Measurements from ENCODE around the gene HCFC1. TPM values are rescaled to one million over a fixed set of nuclear protein-coding genes. Genes with fewer than 3 reads are reported as not detected.

The HCFC1 gene
- total RNA-seq, 1 experiment from 2014 or later, result 137 TPM

- Histone ChIP-seq H3K27me3 (replicated peaks; ENCODE audit: insufficient read depth, low read depth, low read length, poor library complexity) (no peaks in the 10 kb centered on the region), H3K27ac (ENCODE audit: low read depth, low read length, poor library complexity, severe bottlenecking) (no peak overlapping the region), H3K36me3 (ENCODE audit: insufficient read depth, low read length, poor library complexity, severe bottlenecking) (no peaks in the 10 kb centered on the region), H3K4me3 (ENCODE audit: low read depth, low read length, poor library complexity, severe bottlenecking) (no peak overlapping the region), H3K4me1 (ENCODE audit: insufficient read depth, low read length, poor library complexity, severe bottlenecking) (no peaks in the 10 kb centered on the region), H3K9me3 (ENCODE audit: low read depth, low read length, poor library complexity, severe bottlenecking) (no peaks in the 10 kb centered on the region)
- ChIA-PET CTCF (no interaction called here), POLR2A (ENCODE audit: low non-redundant PET) (no interaction called here)
- no peak for TF ChIP-seq EZH2 (IDR thresholded peaks at IDR 0.05; ENCODE audit: borderline replicate concordance, low read depth, low read length, poor library complexity, severe bottlenecking)
- TF ChIP-seq, protein P1, sequence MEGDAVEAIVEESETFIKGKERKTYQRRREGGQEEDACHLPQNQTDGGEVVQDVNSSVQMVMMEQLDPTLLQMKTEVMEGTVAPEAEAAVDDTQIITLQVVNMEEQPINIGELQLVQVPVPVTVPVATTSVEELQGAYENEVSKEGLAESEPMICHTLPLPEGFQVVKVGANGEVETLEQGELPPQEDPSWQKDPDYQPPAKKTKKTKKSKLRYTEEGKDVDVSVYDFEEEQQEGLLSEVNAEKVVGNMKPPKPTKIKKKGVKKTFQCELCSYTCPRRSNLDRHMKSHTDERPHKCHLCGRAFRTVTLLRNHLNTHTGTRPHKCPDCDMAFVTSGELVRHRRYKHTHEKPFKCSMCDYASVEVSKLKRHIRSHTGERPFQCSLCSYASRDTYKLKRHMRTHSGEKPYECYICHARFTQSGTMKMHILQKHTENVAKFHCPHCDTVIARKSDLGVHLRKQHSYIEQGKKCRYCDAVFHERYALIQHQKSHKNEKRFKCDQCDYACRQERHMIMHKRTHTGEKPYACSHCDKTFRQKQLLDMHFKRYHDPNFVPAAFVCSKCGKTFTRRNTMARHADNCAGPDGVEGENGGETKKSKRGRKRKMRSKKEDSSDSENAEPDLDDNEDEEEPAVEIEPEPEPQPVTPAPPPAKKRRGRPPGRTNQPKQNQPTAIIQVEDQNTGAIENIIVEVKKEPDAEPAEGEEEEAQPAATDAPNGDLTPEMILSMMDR (conservative IDR thresholded peaks at IDR 0.05; ENCODE audit: low read depth, low read length), result no peak
- no TSS peak for BruUV-seq (replicated peaks)
- no peak for DNase-seq (ENCODE audit: low spot score)
- intact Hi-C loops (cut with micrococcal nuclease; ENCODE audit: unreplicated experiment), result no loop called here
Measured at GRCh38 chrX:153917869-153918268, 53.7 kb downstream of the HCFC1 start.

DNA sequence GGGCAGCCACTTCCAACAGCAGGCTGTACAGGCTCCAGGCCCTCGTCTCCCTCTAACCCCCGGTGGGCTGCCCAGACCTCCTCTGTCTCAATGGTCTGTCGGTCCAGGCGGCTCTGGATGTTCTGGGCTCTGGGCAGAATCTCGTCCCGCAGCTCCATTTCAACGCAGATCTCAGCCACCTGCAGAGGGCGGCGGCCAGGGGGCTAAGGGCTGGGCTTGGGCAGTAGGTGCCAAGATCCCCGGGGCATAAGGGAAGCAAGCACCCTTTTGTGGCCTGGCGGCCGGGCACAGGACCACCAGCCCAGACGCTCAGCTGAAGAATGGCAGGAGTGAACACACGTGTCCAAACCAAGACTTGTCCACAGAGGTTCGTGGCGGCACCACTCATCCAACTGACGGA lies 57.9 kb downstream of the HCFC1 start:
- TF ChIP-seq EZH2 (IDR thresholded peaks at IDR 0.05; ENCODE audit: borderline replicate concordance, low read depth, low read length, poor library complexity, severe bottlenecking), result no peak
- TF ChIP-seq, protein P1 (conservative IDR thresholded peaks at IDR 0.05; ENCODE audit: low read depth, low read length), result no peak
- POLR2A ChIA-PET (ENCODE audit: low non-redundant PET), result no interaction called here
- Histone ChIP-seq H3K27me3 (replicated peaks; ENCODE audit: insufficient read depth, low read depth, low read length, poor library complexity) (no peaks in the 10 kb centered on the region), H3K4me1 (ENCODE audit: insufficient read depth, low read length, poor library complexity, severe bottlenecking) (no peaks in the 10 kb centered on the region), H3K36me3 (ENCODE audit: insufficient read depth, low read length, poor library complexity, severe bottlenecking) (no peaks in the 10 kb centered on the region), H3K9me3 (ENCODE audit: low read depth, low read length, poor library complexity, severe bottlenecking) (no peaks in the 10 kb centered on the region), H3K4me3 (ENCODE audit: low read depth, low read length, poor library complexity, severe bottlenecking) (no peak overlapping the region), H3K27ac (ENCODE audit: low read depth, low read length, poor library complexity, severe bottlenecking) (no peak overlapping the region)
- intact Hi-C loops (cut with micrococcal nuclease; ENCODE audit: unreplicated experiment), result no loop called here
- no peak for DNase-seq (ENCODE audit: low spot score)
- BruUV-seq (replicated peaks), result no TSS peak
- CTCF ChIA-PET, result no interaction called here

DNA sequence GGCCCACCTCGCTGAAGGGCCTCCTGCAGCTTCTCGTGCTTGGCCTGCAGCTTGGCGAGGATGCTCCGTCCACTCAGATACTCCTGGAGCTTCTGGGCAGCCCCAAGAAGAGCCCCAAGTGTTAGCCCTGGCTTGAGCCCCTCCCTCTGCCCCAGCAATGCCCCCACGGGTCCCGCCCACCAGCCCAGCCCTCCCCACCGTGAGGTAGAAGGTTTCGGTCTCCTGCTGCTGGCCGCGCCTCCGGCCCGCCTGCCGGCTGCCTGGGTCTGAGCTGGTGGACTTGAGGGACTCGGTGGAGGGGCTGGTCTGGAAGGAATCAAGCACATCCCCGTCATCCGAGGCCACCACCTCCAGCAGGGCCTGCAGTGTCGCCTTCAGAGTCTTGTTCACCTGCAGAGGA lies 58.4 kb downstream of the HCFC1 start:
- TF ChIP-seq, protein P1 (conservative IDR thresholded peaks at IDR 0.05; ENCODE audit: low read depth, low read length), result no peak
- no peak for TF ChIP-seq EZH2 (IDR thresholded peaks at IDR 0.05; ENCODE audit: borderline replicate concordance, low read depth, low read length, poor library complexity, severe bottlenecking)
- POLR2A ChIA-PET (ENCODE audit: low non-redundant PET), result no interaction called here
- no TSS peak for BruUV-seq (replicated peaks)
- Histone ChIP-seq H3K4me3 (ENCODE audit: low read depth, low read length, poor library complexity, severe bottlenecking) (no peak overlapping the region), H3K4me1 (ENCODE audit: insufficient read depth, low read length, poor library complexity, severe bottlenecking) (no peaks in the 10 kb centered on the region), H3K27ac (ENCODE audit: low read depth, low read length, poor library complexity, severe bottlenecking) (no peak overlapping the region), H3K27me3 (replicated peaks; ENCODE audit: insufficient read depth, low read depth, low read length, poor library complexity) (no peaks in the 10 kb centered on the region), H3K9me3 (ENCODE audit: low read depth, low read length, poor library complexity, severe bottlenecking) (no peaks in the 10 kb centered on the region), H3K36me3 (ENCODE audit: insufficient read depth, low read length, poor library complexity, severe bottlenecking) (no peaks in the 10 kb centered on the region)
- no peak for DNase-seq (ENCODE audit: low spot score)
- intact Hi-C loops (cut with micrococcal nuclease; ENCODE audit: unreplicated experiment), result no loop called here
- CTCF ChIA-PET, result no interaction called here
